Ectodermal cell (in vitro differentiated cells): Measurements from ENCODE around the gene GABRA5.
A peak's percentile ranks its signal among the peaks of the same experiment; 100 is the strongest.

Experiments used
- H3K27ac ChIP-seq: 2 replicates; pipeline ENCODE4 v1.7.0; 2013; ENCODE audit warnings: mild to moderate bottlenecking, low read depth, low read length; ENCODE audit not compliant: insufficient read depth, poor library complexity, severe bottlenecking
- H3K27me3 ChIP-seq: 2 replicates; pipeline ENCODE4 v1.7.0; 2013; ENCODE audit warnings: mild to moderate bottlenecking, low read length; ENCODE audit not compliant: insufficient read depth, control insufficient read depth, poor library complexity, severe bottlenecking
- H3K36me3 ChIP-seq: one replicate; pipeline ENCODE4 v1.7.0; 2013; ENCODE audit warnings: low read length; ENCODE audit not compliant: control insufficient read depth, insufficient read depth
- H3K4me1 ChIP-seq: one replicate; pipeline ENCODE4 v1.7.0; 2013; ENCODE audit warnings: low read length; ENCODE audit not compliant: control insufficient read depth, insufficient read depth
- H3K4me3 ChIP-seq: 2 replicates; pipeline ENCODE4 v1.7.0; 2013; ENCODE audit warnings: low read depth, low read length, control low read depth; ENCODE audit not compliant: insufficient read depth
- H3K9me3 ChIP-seq: 2 replicates; pipeline ENCODE4 v1.7.0; 2013; ENCODE audit warnings: mild to moderate bottlenecking, low read length, moderate library complexity; ENCODE audit not compliant: control insufficient read depth
- WGBS, 2 experiments: methylation state at CpG; one replicate each; pipeline ENCODE4 v1.1.7; 2013; ENCODE audit warnings: missing lambda C conversion rate in 2 of 2; 5-methylcytosine and 5-hydroxymethylcytosine counted together

Gene GABRA5

GRCh38 chr15:26852980-26853379, 13.9 kb upstream of the GABRA5 start:
- H3K27ac ChIP-seq: no peak overlapping the region
- H3K9me3 ChIP-seq: no peaks in the 10 kb centered on the region
- H3K4me3 ChIP-seq: no peak overlapping the region
- H3K27me3 ChIP-seq: no peaks in the 10 kb centered on the region
- 89 to 100% methylated on average over 1 to 2 of the region's 2 CpGs for WGBS, 2 experiments
- H3K4me1 ChIP-seq: no peaks in the 10 kb centered on the region
- no peaks in the 10 kb centered on the region for H3K36me3 ChIP-seq

GRCh38 chr15:26854435-26854834, 12.4 kb upstream of the GABRA5 start:
- Histone ChIP-seq H3K9me3 (no peaks in the 10 kb centered on the region), H3K4me1 (no peaks in the 10 kb centered on the region), H3K36me3 (no peaks in the 10 kb centered on the region), H3K27me3 (no peaks in the 10 kb centered on the region), H3K4me3 (no peak overlapping the region), H3K27ac (no peak overlapping the region)
- 80 to 84% methylated on average over 4 of the region's 4 CpGs for WGBS, 2 experiments

- H3K4me3 ChIP-seq: no peak overlapping the region
- WGBS, 2 experiments: 11 to 16% methylated on average over 7 to 8 of the region's 8 CpGs
- H3K36me3 ChIP-seq: no peaks in the 10 kb centered on the region
- H3K27me3 ChIP-seq: peaks cover 43% of the 10 kb centered on the region
- H3K4me1 ChIP-seq: no peaks in the 10 kb centered on the region
- H3K9me3 ChIP-seq: peaks cover 3% of the 10 kb centered on the region
- H3K27ac ChIP-seq: no peak overlapping the region
Observed at GRCh38 chr15:26864664-26865191, 2.1 kb upstream of the GABRA5 start.

- Histone ChIP-seq H3K9me3 (peaks cover 3% of the 10 kb centered on the region), H3K4me3 (peak overlapping the region; percentile 54), H3K27me3 (peaks cover 46% of the 10 kb centered on the region), H3K4me1 (no peaks in the 10 kb centered on the region), H3K27ac (no peak overlapping the region), H3K36me3 (no peaks in the 10 kb centered on the region)
- WGBS, 2 experiments: 0 to 1% methylated on average over 104 of the region's 104 CpGs
Observed at GRCh38 chr15:26867200-26868007, 542 bp downstream of the GABRA5 start.

GRCh38 chr15:26868029-26868685, 1.3 kb downstream of the GABRA5 start:
- no peak overlapping the region for H3K27ac ChIP-seq
- WGBS, 2 experiments: 11 to 12% methylated on average over 46 of the region's 46 CpGs
- H3K4me1 ChIP-seq: no peaks in the 10 kb centered on the region
- no peaks in the 10 kb centered on the region for H3K9me3 ChIP-seq
- H3K27me3 ChIP-seq: peaks cover 46% of the 10 kb centered on the region
- no peaks in the 10 kb centered on the region for H3K36me3 ChIP-seq
- H3K4me3 ChIP-seq: peak overlapping the region; percentile 54

GRCh38 chr15:26869628-26870027, 2.8 kb downstream of the GABRA5 start:
- H3K4me3 ChIP-seq: no peak overlapping the region
- H3K27ac ChIP-seq: no peak overlapping the region
- no peaks in the 10 kb centered on the region for H3K36me3 ChIP-seq
- H3K4me1 ChIP-seq: no peaks in the 10 kb centered on the region
- no peaks in the 10 kb centered on the region for H3K9me3 ChIP-seq
- WGBS, 2 experiments: 89 to 92% methylated on average over 3 of the region's 3 CpGs
- H3K27me3 ChIP-seq: peaks cover 46% of the 10 kb centered on the region

- Histone ChIP-seq H3K27ac (no peak overlapping the region), H3K36me3 (no peaks in the 10 kb centered on the region), H3K4me3 (no peak overlapping the region), H3K9me3 (no peaks in the 10 kb centered on the region), H3K4me1 (no peaks in the 10 kb centered on the region), H3K27me3 (peaks cover 46% of the 10 kb centered on the region)
- WGBS, 2 experiments: 92 to 95% methylated on average over 3 of the region's 3 CpGs
Observed at GRCh38 chr15:26870346-26870745, 3.5 kb downstream of the GABRA5 start.

GRCh38 chr15:26872206-26872605, 5.3 kb downstream of the GABRA5 start:
- no peak overlapping the region for H3K4me3 ChIP-seq
- H3K9me3 ChIP-seq: no peaks in the 10 kb centered on the region
- H3K27ac ChIP-seq: no peak overlapping the region
- peaks cover 29% of the 10 kb centered on the region for H3K27me3 ChIP-seq
- 63 to 67% methylated on average over 7 of the region's 7 CpGs for WGBS, 2 experiments
- H3K36me3 ChIP-seq: no peaks in the 10 kb centered on the region
- no peaks in the 10 kb centered on the region for H3K4me1 ChIP-seq

- 80 to 91% methylated on average over 8 of the region's 8 CpGs for WGBS, 2 experiments
- Histone ChIP-seq H3K4me1 (no peaks in the 10 kb centered on the region), H3K27me3 (peaks cover 13% of the 10 kb centered on the region), H3K9me3 (no peaks in the 10 kb centered on the region), H3K4me3 (no peak overlapping the region), H3K36me3 (no peaks in the 10 kb centered on the region), H3K27ac (no peak overlapping the region)
Observed at GRCh38 chr15:26873846-26874245, 7.0 kb downstream of the GABRA5 start.

- H3K27ac ChIP-seq: no peak overlapping the region
- no peak overlapping the region for H3K4me3 ChIP-seq
- peaks cover 2% of the 10 kb centered on the region for H3K27me3 ChIP-seq
- H3K9me3 ChIP-seq: no peaks in the 10 kb centered on the region
- no peaks in the 10 kb centered on the region for H3K36me3 ChIP-seq
- 93 to 94% methylated on average over 6 of the region's 6 CpGs for WGBS, 2 experiments
- no peaks in the 10 kb centered on the region for H3K4me1 ChIP-seq
Observed at GRCh38 chr15:26874774-26875475, 8.1 kb downstream of the GABRA5 start.
